Immature natural killer cell (primary cell): ENCODE measurements around the gene BANF2. TPM values are rescaled to one million over a fixed set of nuclear protein-coding genes. Genes with fewer than 3 reads are reported as not detected.

Source experiments
- DNase-seq, 3 donors: peaks; one replicate each; pipeline ENCODE4 v3.0.0; 2022; ENCODE audit warnings: mixed read lengths in 1 of 3
- H3K27ac Mint-ChIP-seq, 6 donors: one replicate each; pipeline ENCODE4 v1.8.0; 2020; ENCODE audit warnings: mixed read lengths in 6 of 6, mild to moderate bottlenecking in 5 of 6, inconsistent platforms in 4 of 6, moderate library complexity in 3 of 6
- H3K27me3 Mint-ChIP-seq, 3 donors: one replicate each; pipeline ENCODE4 v1.8.0; 2020 to 2021; ENCODE audit warnings: low read depth in 3 of 3, mild to moderate bottlenecking in 3 of 3, mixed read lengths in 3 of 3, moderate library complexity in 3 of 3, inconsistent platforms in 1 of 3
- H3K36me3 Mint-ChIP-seq, 3 donors: one replicate each; pipeline ENCODE4 v1.8.0; 2020; ENCODE audit warnings: mixed read lengths in 3 of 3, inconsistent platforms in 2 of 3, mild to moderate bottlenecking in 2 of 3
- H3K4me1 Mint-ChIP-seq, 2 donors: one replicate each; pipeline ENCODE4 v1.8.0; 2020; ENCODE audit warnings: inconsistent platforms in 2 of 2, mild to moderate bottlenecking in 2 of 2, mixed read lengths in 2 of 2, moderate library complexity in 1 of 2
- H3K4me3 Mint-ChIP-seq, 5 donors: one replicate each; pipeline ENCODE4 v1.8.0; 2020; ENCODE audit warnings: mild to moderate bottlenecking in 5 of 5, mixed read lengths in 5 of 5, inconsistent platforms in 3 of 5, moderate library complexity in 3 of 5
- H3K9me3 Mint-ChIP-seq, 6 donors: one replicate each; pipeline ENCODE4 v1.8.0; 2020; ENCODE audit warnings: mild to moderate bottlenecking in 6 of 6, mixed read lengths in 6 of 6, inconsistent platforms in 4 of 6, moderate library complexity in 3 of 6
- polyA plus RNA-seq, 3 donors: library from polyadenylated mRNA; unstranded; fragments of 300-500 nt; fragmentation: Illumina TruSeq; gene quantifications; one replicate each; pipeline ENCODE4 v1.2.3, GENCODE V29; 2021

The BANF2 gene
- polyA plus RNA-seq, 3 donors from 2014 or later = not detected

- DNase-seq = no peak
- H3K27ac Mint-ChIP-seq = no peak overlapping the region
- H3K4me1 Mint-ChIP-seq = no peaks in the 10 kb centered on the region
- no peak overlapping the region for H3K4me3 Mint-ChIP-seq
- H3K27me3 Mint-ChIP-seq = peaks cover 2 to 14% (median 3%) of the 10 kb centered on the region in 3 donors
- H3K9me3 Mint-ChIP-seq = no peaks in the 10 kb centered on the region
- H3K36me3 Mint-ChIP-seq = no peaks in the 10 kb centered on the region
Measured at GRCh38 chr20:17749978-17750721, 50.4 kb downstream of the BANF2 start.

DNA sequence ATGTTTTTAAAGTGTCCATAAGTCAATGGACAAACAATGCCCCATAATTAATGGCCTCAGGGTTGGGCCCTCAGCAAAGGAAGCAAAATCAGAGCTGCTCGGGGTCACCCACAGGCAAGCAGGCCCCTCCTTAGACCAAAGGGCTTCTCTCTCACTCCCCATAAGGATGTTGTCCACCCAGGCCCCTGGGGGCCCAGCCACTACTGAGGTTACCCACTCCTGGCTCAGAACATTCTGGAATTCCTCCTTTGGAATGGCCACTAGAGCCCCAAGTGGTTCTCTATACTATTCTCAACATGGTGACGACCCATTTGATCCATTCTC, 50.9 kb downstream of the BANF2 start:
- Mint-ChIP-seq H3K27ac (no peak overlapping the region), H3K4me1 (no peaks in the 10 kb centered on the region), H3K36me3 (no peaks in the 10 kb centered on the region), H3K27me3 (peaks cover 2 to 14% (median 3%) of the 10 kb centered on the region in 3 donors), H3K4me3 (no peak overlapping the region), H3K9me3 (no peaks in the 10 kb centered on the region)
- DNase-seq = no peak

- Mint-ChIP-seq H3K4me3 (no peak overlapping the region), H3K27ac (no peak overlapping the region), H3K9me3 (no peaks in the 10 kb centered on the region), H3K27me3 (peaks cover 2 to 21% (median 3%) of the 10 kb centered on the region in 3 donors), H3K36me3 (no peaks in the 10 kb centered on the region), H3K4me1 (no peaks in the 10 kb centered on the region)
- no peak for DNase-seq
Measured at GRCh38 chr20:17751640-17752039, 51.9 kb downstream of the BANF2 start.

DNA sequence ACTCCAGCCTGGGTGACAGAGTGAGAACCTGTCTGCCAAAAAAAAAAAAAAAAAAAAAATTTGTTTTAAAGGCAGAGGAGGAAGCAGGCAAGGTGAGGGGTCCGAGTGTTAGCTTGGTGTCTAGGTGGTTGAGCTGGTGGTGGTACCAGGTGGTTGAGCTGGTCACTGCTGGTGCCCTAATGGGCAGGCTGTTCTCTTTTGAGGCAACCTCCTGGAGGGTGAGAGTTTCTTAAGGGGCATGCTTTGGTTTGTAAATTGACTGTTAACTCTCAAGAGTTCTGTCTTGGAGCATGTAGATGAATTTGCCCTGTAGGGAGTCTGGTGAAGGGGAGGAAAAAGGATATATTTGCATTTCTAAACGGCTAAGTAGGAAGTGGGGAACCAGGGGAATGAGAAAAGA, 52.7 kb downstream of the BANF2 start:
- Mint-ChIP-seq H3K27me3 (peaks cover 2 to 21% (median 3%) of the 10 kb centered on the region in 3 donors), H3K4me3 (no peak overlapping the region), H3K36me3 (no peaks in the 10 kb centered on the region), H3K4me1 (no peaks in the 10 kb centered on the region), H3K9me3 (no peaks in the 10 kb centered on the region), H3K27ac (no peak overlapping the region)
- no peak for DNase-seq

- Mint-ChIP-seq H3K4me1 (no peaks in the 10 kb centered on the region), H3K4me3 (no peak overlapping the region), H3K9me3 (peaks cover 0 to 5% (median 2%) of the 10 kb centered on the region in 6 donors), H3K27ac (no peak overlapping the region), H3K27me3 (peaks cover 0 to 21% (median 3%) of the 10 kb centered on the region in 3 donors), H3K36me3 (peaks cover 0 to 7% (median 6%) of the 10 kb centered on the region in 3 donors)
- no peak for DNase-seq
Measured at GRCh38 chr20:17753516-17753915, 53.8 kb downstream of the BANF2 start.

DNA sequence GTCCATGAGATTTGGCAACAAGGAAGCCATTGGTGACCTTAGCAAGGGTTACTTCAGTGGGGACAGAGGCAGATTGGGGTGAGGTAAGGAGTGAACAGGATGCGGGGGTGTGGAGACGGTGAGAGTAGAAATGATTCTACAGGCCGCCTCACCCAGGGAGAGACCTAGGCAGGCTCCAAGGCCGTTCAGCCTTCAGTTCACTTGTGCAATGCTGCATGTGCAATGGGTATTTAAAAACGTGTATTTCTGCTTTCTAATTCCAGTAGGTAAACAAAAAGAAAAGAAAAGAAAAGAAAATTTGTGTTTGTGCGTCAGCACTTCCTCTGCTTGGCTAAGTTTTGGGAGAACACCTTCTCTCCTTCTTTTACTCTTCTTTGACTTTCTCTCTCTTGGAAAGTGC, 56.8 kb downstream of the BANF2 start:
- Mint-ChIP-seq H3K9me3 (peaks cover 0 to 12% (median 5%) of the 10 kb centered on the region in 6 donors), H3K4me1 (no peaks in the 10 kb centered on the region), H3K27ac (no peak overlapping the region), H3K4me3 (no peak overlapping the region), H3K36me3 (peaks cover 0 to 7% (median 6%) of the 10 kb centered on the region in 3 donors), H3K27me3 (peaks cover 0 to 19% (median 1%) of the 10 kb centered on the region in 3 donors)
- no peak for DNase-seq

GRCh38 chr20:17757496-17757895, 57.7 kb downstream of the BANF2 start:
- Mint-ChIP-seq H3K4me1 (no peaks in the 10 kb centered on the region), H3K27ac (no peak overlapping the region), H3K9me3 (peaks cover 0 to 12% (median 5%) of the 10 kb centered on the region in 6 donors), H3K27me3 (peaks cover 0 to 17% (median 1%) of the 10 kb centered on the region in 3 donors), H3K36me3 (peaks cover 0 to 7% (median 6%) of the 10 kb centered on the region in 3 donors), H3K4me3 (no peak overlapping the region)
- no peak for DNase-seq

DNA sequence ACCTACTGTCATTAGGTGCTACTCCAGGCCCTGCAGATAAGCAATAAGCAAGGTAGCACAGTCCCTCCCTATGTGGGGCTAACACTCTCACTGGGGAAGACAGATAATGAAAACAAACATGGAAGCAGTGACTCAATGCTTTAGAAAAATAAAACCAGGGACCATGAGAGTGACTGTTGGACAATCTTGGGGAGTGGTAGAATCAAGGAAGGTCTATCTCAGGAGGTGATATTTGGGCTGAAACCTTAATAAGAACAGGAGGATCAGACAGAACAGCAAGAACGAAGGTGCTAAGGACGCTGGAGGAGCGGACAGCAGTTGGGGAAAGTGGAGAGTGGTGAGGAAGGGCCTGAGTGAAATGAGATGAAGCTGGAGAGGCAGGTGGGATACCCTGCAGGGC, 58.2 kb downstream of the BANF2 start:
- H3K4me3 Mint-ChIP-seq = no peak overlapping the region
- no peak for DNase-seq
- no peak overlapping the region for H3K27ac Mint-ChIP-seq
- peaks cover 0 to 16% (median 1%) of the 10 kb centered on the region in 3 donors for H3K27me3 Mint-ChIP-seq
- no peaks in the 10 kb centered on the region for H3K4me1 Mint-ChIP-seq
- peaks cover 0 to 7% (median 6%) of the 10 kb centered on the region in 3 donors for H3K36me3 Mint-ChIP-seq
- H3K9me3 Mint-ChIP-seq = peaks cover 0 to 12% (median 5%) of the 10 kb centered on the region in 6 donors

DNA sequence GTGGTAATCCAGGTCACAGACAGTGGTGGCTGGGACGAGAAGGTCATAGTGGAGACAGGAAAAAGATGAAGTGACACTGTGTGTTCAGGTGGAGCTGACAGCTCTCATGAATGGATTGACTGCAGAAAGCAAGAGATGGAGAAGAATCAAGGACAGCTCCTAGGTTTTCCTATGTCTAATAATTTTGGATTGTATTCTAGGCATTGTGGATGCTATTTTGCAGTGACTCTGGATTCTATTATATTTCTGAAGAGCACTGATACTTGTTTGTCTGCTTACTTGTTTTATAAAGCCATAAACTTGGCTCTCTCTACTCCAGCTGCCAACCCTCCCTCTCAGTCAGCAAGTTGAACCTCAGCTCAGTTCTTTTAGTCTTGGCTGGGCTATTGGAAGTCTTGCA, 58.7 kb downstream of the BANF2 start:
- Mint-ChIP-seq H3K36me3 (peaks cover 0 to 7% (median 6%) of the 10 kb centered on the region in 3 donors), H3K4me3 (no peak overlapping the region), H3K27ac (no peak overlapping the region), H3K27me3 (peaks cover 0 to 11% (median 1%) of the 10 kb centered on the region in 3 donors), H3K9me3 (peaks cover 0 to 12% (median 5%) of the 10 kb centered on the region in 6 donors), H3K4me1 (no peaks in the 10 kb centered on the region)
- DNase-seq = no peak

- peak overlapping the region in 1 of 6 donors; percentile 21 for H3K27ac Mint-ChIP-seq
- H3K27me3 Mint-ChIP-seq = peaks cover 0 to 8% (median 1%) of the 10 kb centered on the region in 3 donors
- peaks cover 0 to 12% (median 5%) of the 10 kb centered on the region in 6 donors for H3K9me3 Mint-ChIP-seq
- no peak overlapping the region for H3K4me3 Mint-ChIP-seq
- DNase-seq = no peak
- no peaks in the 10 kb centered on the region for H3K4me1 Mint-ChIP-seq
- peaks cover 0 to 7% (median 6%) of the 10 kb centered on the region in 3 donors for H3K36me3 Mint-ChIP-seq
Measured at GRCh38 chr20:17759449-17759848, 59.7 kb downstream of the BANF2 start.

- no peak for DNase-seq
- peaks cover 0 to 3% (median 2%) of the 10 kb centered on the region in 3 donors for H3K27me3 Mint-ChIP-seq
- H3K36me3 Mint-ChIP-seq = peaks cover 0 to 7% (median 6%) of the 10 kb centered on the region in 3 donors
- H3K9me3 Mint-ChIP-seq = peaks cover 0 to 12% (median 5%) of the 10 kb centered on the region in 6 donors
- H3K4me3 Mint-ChIP-seq = no peak overlapping the region
- H3K4me1 Mint-ChIP-seq = no peaks in the 10 kb centered on the region
- H3K27ac Mint-ChIP-seq = no peak overlapping the region
Measured at GRCh38 chr20:17761604-17762003, 61.8 kb downstream of the BANF2 start.

- Mint-ChIP-seq H3K4me1 (no peaks in the 10 kb centered on the region), H3K27ac (no peak overlapping the region), H3K27me3 (peaks cover 0 to 3% (median 2%) of the 10 kb centered on the region in 3 donors), H3K4me3 (no peak overlapping the region), H3K9me3 (peaks cover 0 to 12% (median 5%) of the 10 kb centered on the region in 6 donors), H3K36me3 (peaks cover 0 to 7% (median 6%) of the 10 kb centered on the region in 3 donors)
- no peak for DNase-seq
Measured at GRCh38 chr20:17762243-17762872, 62.6 kb downstream of the BANF2 start.

GRCh38 chr20:17762873-17763557, 63.2 kb downstream of the BANF2 start:
- Mint-ChIP-seq H3K9me3 (peaks cover 0 to 12% (median 3%) of the 10 kb centered on the region in 6 donors), H3K4me1 (no peaks in the 10 kb centered on the region)

GRCh38 chr20:17765017-17765416, 65.3 kb downstream of the BANF2 start:
- no peaks in the 10 kb centered on the region for H3K36me3 Mint-ChIP-seq
- no peaks in the 10 kb centered on the region for H3K4me1 Mint-ChIP-seq
- no peak overlapping the region for H3K4me3 Mint-ChIP-seq
- no peak for DNase-seq
- H3K27ac Mint-ChIP-seq = no peak overlapping the region
- peaks cover 0 to 2% (median 2%) of the 10 kb centered on the region in 3 donors for H3K27me3 Mint-ChIP-seq
- H3K9me3 Mint-ChIP-seq = no peaks in the 10 kb centered on the region

More at GRCh38 chr20:17762873-17763557, 63.2 kb downstream of the BANF2 start:
- DNase-seq = no peak
- Mint-ChIP-seq H3K27me3 (peaks cover 0 to 3% (median 2%) of the 10 kb centered on the region in 3 donors), H3K27ac (no peak overlapping the region), H3K4me3 (no peak overlapping the region), H3K36me3 (peaks cover 0 to 5% (median 4%) of the 10 kb centered on the region in 3 donors)
